Femur (tissue), 1 donor: ENCODE results near the gene NANS.
"Not testable (repeated sequence)": the region's sequence is repeated elsewhere in the genome, so short reads cannot be mapped to it uniquely, and the experiment has no call there.

Experiments used
- DNase-seq: peaks from one replicate; pipeline ENCODE4 v3.0.0-alpha.2; 2017

Gene NANS

GRCh38 chr9:98105006-98105405 lies 48.5 kb downstream of the NANS start:
- DNase-seq, result no peak

GRCh38 chr9:98107926-98108325 lies 51.4 kb downstream of the NANS start:
- no peak for DNase-seq

GRCh38 chr9:98108531-98109031 lies 52.0 kb downstream of the NANS start:
- DNase-seq, result no peak

- no peak for DNase-seq
These were observed 52.5 kb downstream of the NANS start for GRCh38 chr9:98109052-98109451.

- DNase-seq, result not testable (repeated sequence)
These were observed 60.6 kb downstream of the NANS start for GRCh38 chr9:98117097-98117496.

GRCh38 chr9:98117984-98118639 lies 61.6 kb downstream of the NANS start:
- DNase-seq, result no peak

GRCh38 chr9:98118640-98119601 lies 62.4 kb downstream of the NANS start, which contains the start of gene TRIM14:
Gene TRIM14, minus strand, starts transcription at chr9:98119222. Its CDS starts 34 bp downstream, at chr9:98119188.
- DNase-seq, result peak; percentile 45

- DNase-seq, result no peak
These were observed 63.9 kb downstream of the NANS start for GRCh38 chr9:98120476-98120875.

GRCh38 chr9:98121058-98121457 lies 64.5 kb downstream of the NANS start:
- DNase-seq, result peak; percentile 48

- DNase-seq, result not testable (repeated sequence)
These were observed 67.6 kb downstream of the NANS start for GRCh38 chr9:98124091-98124490.

GRCh38 chr9:98124637-98125426 lies 68.3 kb downstream of the NANS start:
- no peak for DNase-seq

- DNase-seq, result no peak
These were observed 70.7 kb downstream of the NANS start for GRCh38 chr9:98127226-98127625.

GRCh38 chr9:98128316-98128715 lies 71.8 kb downstream of the NANS start:
- DNase-seq, result no peak

GRCh38 chr9:98129451-98129881 lies 72.9 kb downstream of the NANS start:
- no peak for DNase-seq

- not testable (repeated sequence) for DNase-seq
These were observed 73.5 kb downstream of the NANS start for GRCh38 chr9:98130060-98130459.

- no peak for DNase-seq
These were observed 74.2 kb downstream of the NANS start for GRCh38 chr9:98130576-98131228.

GRCh38 chr9:98132158-98132557 lies 75.6 kb downstream of the NANS start:
- no peak for DNase-seq
